ENCODE data around the gene C4B. TPM values are rescaled to one million over a fixed set of nuclear protein-coding genes. Genes with fewer than 3 reads are reported as not detected.

The C4B gene
- total and polyA plus RNA-seq, 2 donors (not counting 3 experiments of a cell fraction or from before 2014, with no cell fraction given): 4.4 to 6.3 TPM

DNA sequence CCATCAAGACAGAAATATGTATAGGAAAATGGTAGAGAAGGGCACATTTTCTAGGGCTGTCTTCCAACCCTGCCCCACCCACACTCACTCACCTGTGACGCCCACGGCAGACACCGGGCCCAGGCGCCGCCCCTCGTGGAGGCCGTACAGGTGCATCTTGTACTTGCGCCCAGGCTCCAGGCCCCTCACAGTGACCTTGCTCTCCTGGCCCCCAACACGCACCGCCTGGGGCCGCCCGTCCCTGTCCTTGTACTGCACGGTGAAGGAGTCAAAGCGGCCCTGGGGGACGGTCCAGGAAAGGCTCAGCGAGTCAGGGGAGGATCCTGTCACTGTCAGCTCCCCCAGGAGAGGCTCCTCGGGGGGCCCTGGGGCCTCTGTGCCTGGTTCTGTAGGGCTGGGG lies 43.4 kb downstream of the C4B start:
- FAIRE-seq (no peak), DNase-seq (ENCODE audit: low read depth, low spot score) (no peak)
- H2AFZ ChIP-seq (ENCODE audit: low read depth, low read length): no peak overlapping the region
- dilution Hi-C loops (cut with MboI; ENCODE audit: extremely low pct_ligation_motif_present, low sequenced_read_pairs): no loop called here
- H3K9ac ChIP-seq (replicated peaks; ENCODE audit: extremely low read depth, insufficient read depth, low read length): no peak overlapping the region
- no peaks in the 10 kb centered on the region for H3K9me1 ChIP-seq (replicated peaks; ENCODE audit: control insufficient read depth, extremely low read depth, insufficient read depth, low read length)
- H3K9me3 ChIP-seq (replicated peaks; ENCODE audit: control insufficient read depth, insufficient read depth, low read length): no peaks in the 10 kb centered on the region
- CTCF ChIA-PET: interaction anchor here (1.7 kb wide), 1 partner anchor 10 kb away, joined by 7 read pairs; no protein-coding TSS in a partner anchor
- POLR2A ChIA-PET: no interaction called here
- intact Hi-C loops (cut with micrococcal nuclease): no loop called here
- H4K20me1 ChIP-seq (replicated peaks; ENCODE audit: control insufficient read depth, extremely low read depth, insufficient read depth, low read length): no peaks in the 10 kb centered on the region
- TF ChIP-seq FOS (IDR thresholded peaks at IDR 0.05; ENCODE audit: borderline replicate concordance, insufficient read depth, low read length): no peak
- TF ChIP-seq POLR2A (IDR thresholded peaks at IDR 0.05; ENCODE audit: low read depth, low read length): no peak
- no peak for TF ChIP-seq MYC (IDR thresholded peaks at IDR 0.05; ENCODE audit: low read depth, low read length)
- TF ChIP-seq GATA2 (IDR thresholded peaks at IDR 0.05; ENCODE audit: insufficient read depth, insufficient read length, low read depth, low read length): no peak
- TF ChIP-seq JUN (IDR thresholded peaks at IDR 0.05; ENCODE audit: borderline replicate concordance, insufficient read depth, insufficient read length, low read depth): no peak
- no peak for TF ChIP-seq POLR2AphosphoS5 (IDR thresholded peaks at IDR 0.05; ENCODE audit: insufficient read depth, low read depth, low read length)
- TF ChIP-seq, protein P1, sequence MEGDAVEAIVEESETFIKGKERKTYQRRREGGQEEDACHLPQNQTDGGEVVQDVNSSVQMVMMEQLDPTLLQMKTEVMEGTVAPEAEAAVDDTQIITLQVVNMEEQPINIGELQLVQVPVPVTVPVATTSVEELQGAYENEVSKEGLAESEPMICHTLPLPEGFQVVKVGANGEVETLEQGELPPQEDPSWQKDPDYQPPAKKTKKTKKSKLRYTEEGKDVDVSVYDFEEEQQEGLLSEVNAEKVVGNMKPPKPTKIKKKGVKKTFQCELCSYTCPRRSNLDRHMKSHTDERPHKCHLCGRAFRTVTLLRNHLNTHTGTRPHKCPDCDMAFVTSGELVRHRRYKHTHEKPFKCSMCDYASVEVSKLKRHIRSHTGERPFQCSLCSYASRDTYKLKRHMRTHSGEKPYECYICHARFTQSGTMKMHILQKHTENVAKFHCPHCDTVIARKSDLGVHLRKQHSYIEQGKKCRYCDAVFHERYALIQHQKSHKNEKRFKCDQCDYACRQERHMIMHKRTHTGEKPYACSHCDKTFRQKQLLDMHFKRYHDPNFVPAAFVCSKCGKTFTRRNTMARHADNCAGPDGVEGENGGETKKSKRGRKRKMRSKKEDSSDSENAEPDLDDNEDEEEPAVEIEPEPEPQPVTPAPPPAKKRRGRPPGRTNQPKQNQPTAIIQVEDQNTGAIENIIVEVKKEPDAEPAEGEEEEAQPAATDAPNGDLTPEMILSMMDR (IDR thresholded peaks at IDR 0.05; ENCODE audit: extremely low read depth in 1 of 2, insufficient read depth in 1 of 2, low read depth in 1 of 2, low read length in 2 of 2): no peak
- TF ChIP-seq, protein P2, sequence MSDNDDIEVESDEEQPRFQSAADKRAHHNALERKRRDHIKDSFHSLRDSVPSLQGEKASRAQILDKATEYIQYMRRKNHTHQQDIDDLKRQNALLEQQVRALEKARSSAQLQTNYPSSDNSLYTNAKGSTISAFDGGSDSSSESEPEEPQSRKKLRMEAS (IDR thresholded peaks at IDR 0.05; ENCODE audit: insufficient read depth, insufficient read length): no peak
- TF ChIP-seq EZH2 (IDR thresholded peaks at IDR 0.05; ENCODE audit: borderline replicate concordance, low read depth, low read length, severe bottlenecking): no peak
- H3K4me2 ChIP-seq (ENCODE audit: insufficient read depth, low read length): no peak overlapping the region
- peaks cover 9% of the 10 kb centered on the region for H3K4me1 ChIP-seq (ENCODE audit: control insufficient read depth, extremely low read depth, insufficient read depth, low read length)
- H3K36me3 ChIP-seq (ENCODE audit: control insufficient read depth in 2 of 2, extremely low read depth in 1 of 2, insufficient read depth in 2 of 2, low read length in 2 of 2): no peaks in the 10 kb centered on the region
- no peak overlapping the region for H3K27ac ChIP-seq (ENCODE audit: insufficient read depth, low read depth, low read length)
- no peaks in the 10 kb centered on the region for H3K79me2 ChIP-seq (ENCODE audit: control insufficient read depth, insufficient read depth, low read length)
- no peak overlapping the region for H3K4me3 ChIP-seq (replicated peaks in 1 of 3; ENCODE audit: insufficient read depth in 1 of 3, low read depth in 1 of 3, low read length in 3 of 3)
- H3K27me3 ChIP-seq (ENCODE audit: control insufficient read depth in 2 of 2, insufficient read depth in 2 of 2, low read length in 2 of 2): no peaks in the 10 kb centered on the region
- no TSS peak for BruUV-seq (replicated peaks)
